Endodermal cell (in vitro differentiated cells): Measurements from ENCODE around the gene GMPR2. TPM values are rescaled to one million over a fixed set of nuclear protein-coding genes. Genes with fewer than 3 reads are reported as not detected.

Source experiments
- DNase-seq: peaks from one replicate; pipeline ENCODE4 v3.0.0-alpha.2; 2017
- H3K27ac ChIP-seq: 2 replicates; pipeline ENCODE4 v1.5.1; 2013; ENCODE audit warnings: mild to moderate bottlenecking, low read depth, low read length, moderate library complexity
- H3K27me3 ChIP-seq: 2 replicates; pipeline ENCODE4 v1.6.1; 2013; ENCODE audit warnings: mild to moderate bottlenecking, low read length, moderate library complexity; ENCODE audit not compliant: insufficient read depth, control insufficient read depth, poor library complexity, severe bottlenecking
- H3K36me3 ChIP-seq: 2 replicates; pipeline ENCODE4 v1.7.0; 2013; ENCODE audit warnings: mild to moderate bottlenecking, low read length, moderate library complexity; ENCODE audit not compliant: control insufficient read depth, insufficient read depth
- H3K4me1 ChIP-seq: one replicate; pipeline ENCODE4 v1.7.0; 2013; ENCODE audit warnings: low read length; ENCODE audit not compliant: control insufficient read depth, insufficient read depth
- H3K4me3 ChIP-seq: 2 replicates; pipeline ENCODE4 v1.5.1; 2013; ENCODE audit warnings: mild to moderate bottlenecking, low read length, moderate library complexity
- H3K9ac ChIP-seq: 2 replicates; pipeline ENCODE4 v1.6.1; 2013; ENCODE audit warnings: mild to moderate bottlenecking, low read length, moderate library complexity; ENCODE audit not compliant: poor library complexity, severe bottlenecking; ENCODE audit errors: extremely low read depth
- H3K9me3 ChIP-seq: 2 replicates; pipeline ENCODE4 v1.6.1; 2013; ENCODE audit warnings: mild to moderate bottlenecking, low read length, moderate library complexity; ENCODE audit not compliant: control insufficient read depth
- H3K27ac Mint-ChIP-seq: 2 replicates; pipeline ENCODE4 v1.8.0; 2020; ENCODE audit warnings: mixed read lengths
- H3K27me3 Mint-ChIP-seq: 2 replicates; pipeline ENCODE4 v1.8.0; 2021; ENCODE audit warnings: mild to moderate bottlenecking, mixed read lengths; ENCODE audit not compliant: insufficient read depth
- H3K36me3 Mint-ChIP-seq: 2 replicates; pipeline ENCODE4 v1.8.0; 2020; ENCODE audit warnings: low read depth, mixed read lengths
- H3K4me1 Mint-ChIP-seq: 2 replicates; pipeline ENCODE4 v1.8.0; 2020; ENCODE audit warnings: mixed read lengths
- H3K4me3 Mint-ChIP-seq: 2 replicates; pipeline ENCODE4 v1.8.0; 2020; ENCODE audit warnings: mild to moderate bottlenecking, moderate library complexity, mixed read lengths
- H3K9me3 Mint-ChIP-seq: 2 replicates; pipeline ENCODE4 v1.8.0; 2020; ENCODE audit warnings: mild to moderate bottlenecking, mixed read lengths
- CTCF ChIP-seq: fragments of 200-600 bp; sonication (generic); conservative IDR thresholded peaks from 2 replicates; pipeline ENCODE4 v1.5.0; 2021; ENCODE audit warnings: antibody characterized with exemption, mild to moderate bottlenecking
- WGBS, 2 experiments: methylation state at CpG; one replicate each; pipeline versions ENCODE4 v1.1.5 to v1.1.7; 2013; ENCODE audit warnings: missing lambda C conversion rate in 2 of 2, mixed read lengths in 1 of 2; ENCODE audit not compliant: insufficient coverage in 1 of 2, insufficient read length in 1 of 2; 5-methylcytosine and 5-hydroxymethylcytosine counted together
- total RNA-seq, 2 donors: library from RNA; stranded (reverse); fragmentation: NEBNext Ultra II Directional in 1 of 2; extraction: Animal tissue kit (Norgen Biotek cat#: 25700) in 1 of 2; gene quantifications; 2 replicates in 1 of 2; 3 replicates in 1 of 2; pipeline ENCODE4 v1.2.1, GENCODE V29; 2021

GMPR2 gene
- total RNA-seq, 2 donors from 2014 or later, result 56.1 to 63.1 TPM

- Histone ChIP-seq H3K9ac (no peak overlapping the region), H3K4me1 (no peaks in the 10 kb centered on the region), H3K27ac (no peak overlapping the region), H3K4me3 (no peak overlapping the region), H3K9me3 (no peaks in the 10 kb centered on the region), H3K36me3 (no peaks in the 10 kb centered on the region), H3K27me3 (no peaks in the 10 kb centered on the region)
- 89 to 100% methylated on average over 5 to 12 of the region's 12 CpGs for WGBS, 2 experiments
- Mint-ChIP-seq H3K4me3 (no peak overlapping the region), H3K36me3 (peaks cover 4% of the 10 kb centered on the region), H3K27ac (no peak overlapping the region), H3K9me3 (no peaks in the 10 kb centered on the region), H3K27me3 (no peaks in the 10 kb centered on the region), H3K4me1 (no peaks in the 10 kb centered on the region)
- no peak for DNase-seq
- TF ChIP-seq CTCF, result no peak
These were observed 23.4 kb downstream of the GMPR2 start for GRCh38 chr14:24255931-24256711.

- H3K9ac ChIP-seq, result no peak overlapping the region
- Mint-ChIP-seq H3K4me1 (no peaks in the 10 kb centered on the region), H3K36me3 (peaks cover 4% of the 10 kb centered on the region), H3K4me3 (no peak overlapping the region), H3K27ac (no peak overlapping the region), H3K9me3 (no peaks in the 10 kb centered on the region), H3K27me3 (no peaks in the 10 kb centered on the region)
- H3K27ac ChIP-seq, result no peak overlapping the region
- 87 to 100% methylated on average over 2 to 4 of the region's 4 CpGs for WGBS, 2 experiments
- no peak overlapping the region for H3K4me3 ChIP-seq
- H3K9me3 ChIP-seq, result no peaks in the 10 kb centered on the region
- H3K27me3 ChIP-seq, result no peaks in the 10 kb centered on the region
- TF ChIP-seq CTCF, result no peak
- no peak for DNase-seq
- H3K4me1 ChIP-seq, result no peaks in the 10 kb centered on the region
- no peaks in the 10 kb centered on the region for H3K36me3 ChIP-seq
These were observed 24.2 kb downstream of the GMPR2 start for GRCh38 chr14:24256960-24257359.

GRCh38 chr14:24258119-24258518 lies 25.4 kb downstream of the GMPR2 start:
- H3K9me3 ChIP-seq, result no peaks in the 10 kb centered on the region
- H3K4me3 ChIP-seq, result no peak overlapping the region
- no peaks in the 10 kb centered on the region for H3K4me1 ChIP-seq
- no peaks in the 10 kb centered on the region for H3K36me3 ChIP-seq
- no peaks in the 10 kb centered on the region for H3K27me3 ChIP-seq
- Mint-ChIP-seq H3K36me3 (peaks cover 4% of the 10 kb centered on the region), H3K4me3 (no peak overlapping the region), H3K27ac (no peak overlapping the region), H3K4me1 (no peaks in the 10 kb centered on the region), H3K9me3 (no peaks in the 10 kb centered on the region), H3K27me3 (no peaks in the 10 kb centered on the region)
- DNase-seq, result no peak
- TF ChIP-seq CTCF, result no peak
- H3K27ac ChIP-seq, result no peak overlapping the region
- 97 to 100% methylated on average over 2 to 9 of the region's 9 CpGs for WGBS, 2 experiments
- H3K9ac ChIP-seq, result no peak overlapping the region
